ENCODE results near the gene ERICH4. TPM values are rescaled to one million over a fixed set of nuclear protein-coding genes. Genes with fewer than 3 reads are reported as not detected.

The ERICH4 gene
- total and polyA plus RNA-seq, 8 donors, result not detected

DNA sequence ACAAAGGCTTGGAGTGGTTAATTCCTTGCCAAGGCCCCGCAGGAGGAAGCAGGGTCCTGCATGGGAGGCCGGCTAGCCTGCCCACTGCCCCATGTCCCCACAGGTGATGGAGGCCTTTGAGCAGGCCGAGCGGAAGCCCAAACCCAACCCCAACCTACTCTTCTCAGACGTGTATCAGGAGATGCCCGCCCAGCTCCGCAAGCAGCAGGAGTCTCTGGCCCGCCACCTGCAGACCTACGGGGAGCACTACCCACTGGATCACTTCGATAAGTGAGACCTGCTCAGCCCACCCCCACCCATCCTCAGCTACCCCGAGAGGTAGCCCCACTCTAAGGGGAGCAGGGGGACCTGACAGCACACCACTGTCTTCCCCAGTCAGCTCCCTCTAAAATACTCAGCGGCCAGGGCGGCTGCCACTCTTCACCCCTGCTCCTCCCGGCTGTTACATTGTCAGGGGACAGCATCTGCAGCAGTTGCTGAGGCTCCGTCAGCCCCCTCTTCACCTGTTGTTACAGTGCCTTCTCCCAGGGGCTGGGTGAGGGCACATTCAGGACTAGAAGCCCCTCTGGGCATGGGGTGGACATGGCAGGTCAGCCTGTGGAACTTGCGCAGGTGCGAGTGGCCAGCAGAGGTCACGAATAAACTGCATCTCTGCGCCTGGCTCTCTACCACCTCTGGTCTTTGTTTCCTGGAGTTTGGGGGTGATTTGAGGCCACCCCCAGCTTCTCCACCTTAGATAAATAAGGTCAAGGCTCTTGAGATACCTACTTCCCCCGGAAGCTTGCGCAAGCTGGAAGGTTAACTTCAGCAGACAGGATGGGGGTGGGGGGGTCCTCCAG, 18.4 kb upstream of the ERICH4 start:
- peak in 1 of 6 donors; percentile 63 for DNase-seq
- TF ChIP-seq, protein P1, sequence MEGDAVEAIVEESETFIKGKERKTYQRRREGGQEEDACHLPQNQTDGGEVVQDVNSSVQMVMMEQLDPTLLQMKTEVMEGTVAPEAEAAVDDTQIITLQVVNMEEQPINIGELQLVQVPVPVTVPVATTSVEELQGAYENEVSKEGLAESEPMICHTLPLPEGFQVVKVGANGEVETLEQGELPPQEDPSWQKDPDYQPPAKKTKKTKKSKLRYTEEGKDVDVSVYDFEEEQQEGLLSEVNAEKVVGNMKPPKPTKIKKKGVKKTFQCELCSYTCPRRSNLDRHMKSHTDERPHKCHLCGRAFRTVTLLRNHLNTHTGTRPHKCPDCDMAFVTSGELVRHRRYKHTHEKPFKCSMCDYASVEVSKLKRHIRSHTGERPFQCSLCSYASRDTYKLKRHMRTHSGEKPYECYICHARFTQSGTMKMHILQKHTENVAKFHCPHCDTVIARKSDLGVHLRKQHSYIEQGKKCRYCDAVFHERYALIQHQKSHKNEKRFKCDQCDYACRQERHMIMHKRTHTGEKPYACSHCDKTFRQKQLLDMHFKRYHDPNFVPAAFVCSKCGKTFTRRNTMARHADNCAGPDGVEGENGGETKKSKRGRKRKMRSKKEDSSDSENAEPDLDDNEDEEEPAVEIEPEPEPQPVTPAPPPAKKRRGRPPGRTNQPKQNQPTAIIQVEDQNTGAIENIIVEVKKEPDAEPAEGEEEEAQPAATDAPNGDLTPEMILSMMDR (IDR thresholded peaks at IDR 0.05), result no peak
- no peak for ATAC-seq
- Histone ChIP-seq H3K27me3 (no peaks in the 10 kb centered on the region), H3K9me3 (no peaks in the 10 kb centered on the region), H3K4me3 (no peak overlapping the region), H3K36me3 (peaks cover 4 to 52% (median 34%) of the 10 kb centered on the region in 3 donors), H3K4me1 (no peaks in the 10 kb centered on the region), H3K27ac (no peak overlapping the region)
- FAIRE-seq, result no peak
- 87 to 92% methylated on average over 21 of the region's 21 CpGs for WGBS, 2 donors
- intact Hi-C loops (cut with DNase I), result no loop called here

DNA sequence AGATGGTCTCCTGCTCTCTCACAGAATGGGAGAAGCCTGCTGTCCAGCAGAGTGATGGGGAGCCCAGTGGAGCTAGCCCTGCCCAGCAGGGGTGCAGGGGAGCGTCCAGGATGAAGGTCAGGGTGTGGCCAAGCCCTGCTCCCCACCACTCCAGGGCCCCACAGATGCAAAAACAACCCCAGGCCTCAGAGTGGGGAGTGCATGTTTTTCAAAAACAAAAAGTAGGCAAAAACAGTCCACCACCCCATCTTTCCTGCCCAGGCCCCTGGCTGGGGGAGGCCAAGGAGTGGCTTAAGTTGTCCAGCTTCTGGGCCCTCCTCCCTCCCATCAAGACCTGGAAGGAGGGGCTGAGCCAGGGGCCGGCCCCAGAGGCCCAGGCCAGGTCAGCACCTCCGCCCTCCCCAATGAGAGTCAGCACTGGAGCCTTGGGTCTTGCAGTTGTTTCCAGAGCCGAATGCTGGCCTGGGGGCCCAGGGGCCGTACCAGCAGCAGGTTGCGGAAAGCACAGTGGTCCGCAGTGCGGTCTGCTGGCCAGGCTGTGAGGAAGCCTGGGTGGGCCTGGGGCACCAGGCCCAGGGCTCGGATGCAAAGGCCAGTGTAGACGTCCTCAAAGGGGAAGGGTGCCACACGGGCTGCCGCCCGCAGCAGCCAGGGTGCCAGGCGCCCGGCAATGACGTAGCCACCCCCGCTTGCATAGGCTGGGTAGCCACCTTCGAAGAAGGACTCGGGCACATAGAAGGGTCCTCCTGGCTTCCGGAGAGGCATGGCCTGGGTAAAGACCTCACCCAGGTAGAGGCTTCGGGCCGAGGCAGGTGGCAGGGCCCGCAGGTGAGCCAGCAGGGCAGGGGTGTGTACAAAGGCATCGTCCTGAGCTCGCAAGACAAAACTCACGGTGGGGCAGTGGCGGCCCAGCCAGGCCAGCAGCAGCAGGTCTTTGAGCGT, 17.5 kb upstream of the ERICH4 start:
- Histone ChIP-seq H3K9me3 (no peaks in the 10 kb centered on the region), H3K4me1 (no peaks in the 10 kb centered on the region), H3K27me3 (no peaks in the 10 kb centered on the region), H3K27ac (no peak overlapping the region), H3K36me3 (peaks cover 0 to 43% (median 25%) of the 10 kb centered on the region in 3 donors), H3K4me3 (no peak overlapping the region)
- TF ChIP-seq, protein P1 (IDR thresholded peaks at IDR 0.05), result no peak
- DNase-seq, result peak in 1 of 6 donors; percentile 36
- WGBS, 2 donors, result 94% methylated on average over 28 of the region's 28 CpGs
- no peak for FAIRE-seq
- ATAC-seq, result no peak
- intact Hi-C loops (cut with DNase I), result no loop called here

DNA sequence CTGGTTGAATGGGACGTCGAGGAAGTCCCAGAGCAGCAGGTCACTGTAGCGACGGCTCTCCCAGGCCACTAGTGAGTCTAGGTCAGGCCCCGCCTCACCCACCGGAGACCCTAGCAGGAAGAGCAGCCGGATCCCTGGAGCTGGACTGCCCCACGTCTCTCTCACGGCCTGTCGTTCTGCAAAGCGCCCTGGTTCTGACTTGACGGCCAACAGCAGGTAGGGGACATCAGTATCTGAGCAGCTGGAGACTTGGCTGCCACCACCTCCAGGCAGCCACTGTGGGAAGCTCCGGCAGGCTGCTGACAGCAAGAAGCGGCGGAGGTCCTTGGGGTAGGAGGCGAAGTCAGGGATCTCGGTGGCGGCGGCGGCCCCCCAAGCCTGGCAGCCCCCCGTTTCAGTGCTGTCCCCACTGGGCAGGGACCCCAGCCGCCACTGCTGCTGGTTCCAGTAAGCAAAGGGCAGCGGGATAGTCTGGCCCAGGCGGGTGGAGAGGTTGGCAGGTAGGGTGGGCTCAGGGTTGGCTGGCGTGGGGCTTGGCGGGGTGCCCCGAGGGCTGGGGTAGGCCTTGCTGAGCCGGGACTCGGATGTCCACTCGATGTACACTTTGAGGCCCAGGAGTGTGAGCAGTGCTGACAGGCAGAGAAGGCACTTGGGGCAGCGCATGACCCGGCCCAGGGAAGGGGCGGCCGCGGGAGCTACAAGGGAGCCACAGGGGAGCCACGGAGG, 16.7 kb upstream of the ERICH4 start:
- intact Hi-C loops (cut with DNase I), result no loop called here
- DNase-seq, result peak in 2 of 6 donors; percentile 67 to 74
- peak overlapping the region in 2 of 4 donors; percentile 29 to 40 for H3K4me3 ChIP-seq
- H3K27ac ChIP-seq, result peak overlapping the region in 3 of 4 donors; percentile 47 to 83 (median 74)
- no peaks in the 10 kb centered on the region for H3K4me1 ChIP-seq
- 87 to 89% methylated on average over 33 to 36 of the region's 36 CpGs for WGBS, 2 donors
- no peaks in the 10 kb centered on the region for H3K27me3 ChIP-seq
- H3K9me3 ChIP-seq, result no peaks in the 10 kb centered on the region
- TF ChIP-seq, protein P1 (IDR thresholded peaks at IDR 0.05), result no peak
- peak in 1 of 4 donors; percentile 7 for ATAC-seq
- peaks cover 0 to 39% (median 21%) of the 10 kb centered on the region in 3 donors for H3K36me3 ChIP-seq
- FAIRE-seq, result no peak

DNA sequence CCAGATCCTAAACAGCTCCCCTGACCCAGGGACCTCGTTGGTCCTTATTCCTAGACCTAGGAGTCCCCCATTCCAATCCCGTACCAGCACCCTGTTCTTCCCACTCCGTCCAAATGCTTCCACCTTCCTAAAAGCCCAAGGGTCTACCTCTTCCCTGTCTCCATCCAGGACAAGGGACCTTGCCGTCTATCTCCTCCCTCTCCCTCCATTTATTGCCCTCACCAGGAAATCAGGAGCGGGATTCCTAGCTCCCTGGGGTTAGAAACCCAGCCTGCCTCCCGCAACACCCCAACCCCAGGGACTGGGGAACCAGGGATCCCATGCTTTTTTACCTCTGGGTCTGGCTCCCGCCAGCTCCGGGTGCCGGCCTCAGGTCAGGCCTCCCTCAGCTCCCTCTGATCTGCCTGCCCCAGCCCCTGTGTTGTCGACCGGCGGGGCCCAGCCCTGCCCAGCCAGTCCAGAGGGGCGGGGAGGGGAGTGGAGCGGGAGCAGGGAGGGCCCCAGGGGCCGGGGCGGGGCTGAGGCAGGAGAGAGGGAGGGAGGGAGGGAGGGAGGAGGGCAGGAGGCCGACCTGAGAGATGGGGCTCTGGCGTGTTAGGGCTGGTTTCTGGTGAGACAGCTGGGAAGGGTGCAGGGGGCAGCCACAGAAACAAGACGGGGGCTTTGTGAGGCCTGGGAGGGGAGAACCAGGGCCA, 15.9 kb upstream of the ERICH4 start, which contains the start of gene B3GNT8:
Gene B3GNT8 (minus strand): TSS at position 423 of the 695 bp plus-strand sequence. CDS start 596 bp downstream, outside the sequence.
- 49% methylated on average over 13 to 19 of the region's 19 CpGs for WGBS, 2 donors
- intact Hi-C loops (cut with DNase I), result no loop called here
- H3K4me1 ChIP-seq, result no peaks in the 10 kb centered on the region
- H3K4me3 ChIP-seq, result peak within 1 kb of the TSS in 3 of 4 donors; percentile 15 to 40 (median 29)
- peak within 1 kb of the TSS; percentile 60 to 83 (median 69) for H3K27ac ChIP-seq
- peak; percentile 75 to 92 (median 86) for ATAC-seq
- H3K9me3 ChIP-seq, result no peaks in the 10 kb centered on the region
- FAIRE-seq, result no peak
- H3K36me3 ChIP-seq, result peaks cover 0 to 35% (median 21%) of the 10 kb centered on the region in 3 donors
- peak; percentile 62 to 89 (median 77) for DNase-seq
- H3K27me3 ChIP-seq, result no peaks in the 10 kb centered on the region
- TF ChIP-seq, protein P1 (IDR thresholded peaks at IDR 0.05), result no peak
